Choroid plexus epithelial cell (primary cell): Measurements from ENCODE around the gene EIF1AX.

ENCODE experiments used
- DNase-seq: peaks from one replicate; pipeline ENCODE4 v3.0.0-alpha.2; 2010; ENCODE audit warnings: low read depth
- H3K4me3 ChIP-seq: 2 replicates; pipeline ENCODE4 v1.5.1; 2011; ENCODE audit warnings: low read depth, mild to moderate bottlenecking, control low read depth, low read length, moderate library complexity
- TF ChIP-seq, protein P1 (sequence below): conservative IDR thresholded peaks from 2 replicates; pipeline ENCODE4 v1.5.1; 2011; ENCODE audit warnings: low read depth, mild to moderate bottlenecking, control low read depth, inconsistent platforms, low read length, moderate library complexity

The EIF1AX gene

DNA sequence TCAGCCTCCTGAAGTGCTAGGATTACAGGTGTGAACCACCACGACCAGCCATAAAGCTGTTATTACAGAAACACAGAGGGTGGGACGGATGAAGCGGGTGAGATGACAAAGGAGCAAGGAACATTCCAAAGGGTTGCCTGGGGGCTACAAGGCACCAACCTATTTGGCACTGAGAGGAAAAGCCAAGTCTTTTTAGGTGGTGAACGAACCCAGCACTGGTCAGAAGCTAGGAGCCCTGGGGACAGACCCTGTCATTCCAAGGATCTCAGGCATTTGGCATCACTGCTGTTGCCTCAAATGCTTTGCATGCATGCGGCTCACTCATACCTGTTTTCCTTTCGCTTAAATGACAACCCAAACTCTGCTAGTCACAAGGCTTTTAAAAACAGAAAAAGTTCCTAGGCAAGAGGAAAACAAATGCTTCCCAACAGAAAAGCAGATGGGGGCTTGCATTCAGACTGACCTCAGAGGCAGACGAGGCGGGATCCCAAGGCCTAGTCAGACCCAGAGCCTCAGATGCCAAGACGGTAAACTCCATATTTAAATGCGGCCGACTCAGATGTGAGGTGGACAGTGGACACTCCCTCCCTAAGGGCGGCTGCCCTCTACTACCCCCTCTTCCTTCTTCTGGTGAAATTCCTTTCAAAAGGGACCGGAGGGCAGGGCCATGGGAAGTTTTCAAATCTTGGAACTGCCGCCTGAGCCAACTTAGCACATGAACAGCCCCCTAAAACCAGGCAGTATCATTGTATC lies 29.4 kb downstream of the EIF1AX start:
- TF ChIP-seq, protein P1, sequence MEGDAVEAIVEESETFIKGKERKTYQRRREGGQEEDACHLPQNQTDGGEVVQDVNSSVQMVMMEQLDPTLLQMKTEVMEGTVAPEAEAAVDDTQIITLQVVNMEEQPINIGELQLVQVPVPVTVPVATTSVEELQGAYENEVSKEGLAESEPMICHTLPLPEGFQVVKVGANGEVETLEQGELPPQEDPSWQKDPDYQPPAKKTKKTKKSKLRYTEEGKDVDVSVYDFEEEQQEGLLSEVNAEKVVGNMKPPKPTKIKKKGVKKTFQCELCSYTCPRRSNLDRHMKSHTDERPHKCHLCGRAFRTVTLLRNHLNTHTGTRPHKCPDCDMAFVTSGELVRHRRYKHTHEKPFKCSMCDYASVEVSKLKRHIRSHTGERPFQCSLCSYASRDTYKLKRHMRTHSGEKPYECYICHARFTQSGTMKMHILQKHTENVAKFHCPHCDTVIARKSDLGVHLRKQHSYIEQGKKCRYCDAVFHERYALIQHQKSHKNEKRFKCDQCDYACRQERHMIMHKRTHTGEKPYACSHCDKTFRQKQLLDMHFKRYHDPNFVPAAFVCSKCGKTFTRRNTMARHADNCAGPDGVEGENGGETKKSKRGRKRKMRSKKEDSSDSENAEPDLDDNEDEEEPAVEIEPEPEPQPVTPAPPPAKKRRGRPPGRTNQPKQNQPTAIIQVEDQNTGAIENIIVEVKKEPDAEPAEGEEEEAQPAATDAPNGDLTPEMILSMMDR, result no peak
- H3K4me3 ChIP-seq, result no peak overlapping the region
- DNase-seq, result no peak

DNA sequence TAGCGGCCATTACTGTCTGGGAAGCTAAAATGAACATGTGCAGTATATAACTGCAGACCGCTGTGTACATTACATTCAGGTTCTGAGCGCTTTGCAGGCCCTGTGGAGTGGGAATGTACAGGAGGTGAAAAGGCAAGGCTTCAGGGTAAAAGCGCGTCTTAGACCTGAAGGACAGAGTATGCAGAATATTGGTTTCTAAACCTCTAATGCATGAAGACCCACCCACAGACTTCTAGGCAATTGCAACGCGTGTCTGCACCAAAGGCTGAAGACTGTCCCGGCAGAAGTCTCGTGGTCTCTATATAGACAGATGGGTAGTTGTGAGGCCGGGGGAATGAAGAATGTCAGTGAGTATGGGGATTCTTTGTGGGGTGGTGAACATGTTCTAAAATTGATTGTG lies 30.4 kb downstream of the EIF1AX start:
- no peak for DNase-seq
- TF ChIP-seq, protein P1, result no peak

DNA sequence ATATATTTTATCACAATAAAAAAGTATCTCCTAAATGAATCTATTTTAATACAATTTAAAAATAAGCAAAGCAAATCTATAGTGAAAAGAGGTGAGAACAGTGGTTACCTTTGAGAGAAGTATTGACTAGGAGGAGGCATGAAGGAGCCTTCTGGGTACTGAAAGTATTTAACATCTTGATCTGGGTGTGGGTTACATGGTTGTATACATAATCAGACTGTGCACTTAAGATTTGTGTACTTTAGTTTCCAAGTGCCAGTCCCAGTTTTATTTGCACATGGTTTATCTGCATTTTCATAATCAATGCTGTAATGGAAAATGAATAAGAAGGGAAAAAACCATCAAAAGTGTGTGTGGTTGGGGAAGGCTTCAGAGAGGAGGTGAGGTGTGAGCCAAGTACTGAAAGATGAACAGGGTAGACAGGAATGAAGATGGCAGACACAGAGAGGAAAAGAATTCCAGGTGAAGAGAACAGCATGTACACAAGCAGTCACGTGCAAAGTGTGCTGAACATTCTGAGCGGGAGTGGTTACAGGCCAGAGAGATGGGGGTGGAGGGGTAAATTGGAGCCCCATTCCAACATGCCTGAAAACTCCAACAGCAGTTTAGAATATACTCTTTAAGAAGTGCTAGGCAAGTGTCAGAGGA lies 39.6 kb downstream of the EIF1AX start:
- TF ChIP-seq, protein P1, result no peak
- DNase-seq, result no peak

More for the DNA sequence above, 30.4 kb downstream of the EIF1AX start:
- no peak overlapping the region for H3K4me3 ChIP-seq

DNA sequence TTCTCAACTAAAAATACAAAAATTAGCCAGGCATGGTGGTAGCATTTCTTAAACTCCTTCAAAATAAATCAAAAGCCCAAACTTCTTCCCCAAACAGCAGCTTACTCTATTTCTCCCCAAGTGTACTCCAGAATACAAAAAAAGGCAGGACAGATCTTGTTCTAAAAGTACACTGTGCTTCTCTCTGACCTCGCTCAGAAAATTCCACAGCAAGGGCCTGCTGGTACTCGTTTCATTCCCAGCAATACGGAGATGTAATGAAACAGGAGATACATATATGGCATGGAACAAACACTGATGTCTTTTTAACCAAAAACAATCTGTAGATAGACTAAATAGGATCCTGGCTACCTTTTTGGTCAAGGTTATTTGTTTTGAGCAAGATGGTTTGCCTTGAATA lies 50.1 kb downstream of the EIF1AX start:
- no peak for DNase-seq
- H3K4me3 ChIP-seq, result no peak overlapping the region
- TF ChIP-seq, protein P1, result no peak

More for the DNA sequence above, 39.6 kb downstream of the EIF1AX start:
- no peak overlapping the region for H3K4me3 ChIP-seq

DNA sequence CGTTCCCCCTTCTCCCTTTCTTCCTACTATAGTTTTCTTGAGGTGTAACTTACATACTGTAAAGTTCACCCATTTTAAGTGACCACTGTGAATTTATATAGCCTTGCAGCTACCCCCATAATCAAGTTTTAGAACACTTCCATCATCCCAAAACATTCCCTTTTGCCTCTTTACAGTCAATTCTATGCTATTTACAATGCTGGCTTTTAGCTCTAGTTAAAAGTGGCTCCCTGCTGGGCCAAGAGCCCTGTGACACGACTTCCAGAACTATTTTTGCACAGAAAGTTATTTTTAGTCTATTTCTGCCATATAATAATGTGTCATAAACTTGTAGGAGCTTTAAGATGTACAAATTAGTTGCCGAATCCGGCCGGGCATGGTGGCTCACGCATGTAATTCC lies 51.8 kb downstream of the EIF1AX start:
- peak; percentile 25 for DNase-seq
- TF ChIP-seq, protein P1, result no peak
- H3K4me3 ChIP-seq, result no peak overlapping the region

DNA sequence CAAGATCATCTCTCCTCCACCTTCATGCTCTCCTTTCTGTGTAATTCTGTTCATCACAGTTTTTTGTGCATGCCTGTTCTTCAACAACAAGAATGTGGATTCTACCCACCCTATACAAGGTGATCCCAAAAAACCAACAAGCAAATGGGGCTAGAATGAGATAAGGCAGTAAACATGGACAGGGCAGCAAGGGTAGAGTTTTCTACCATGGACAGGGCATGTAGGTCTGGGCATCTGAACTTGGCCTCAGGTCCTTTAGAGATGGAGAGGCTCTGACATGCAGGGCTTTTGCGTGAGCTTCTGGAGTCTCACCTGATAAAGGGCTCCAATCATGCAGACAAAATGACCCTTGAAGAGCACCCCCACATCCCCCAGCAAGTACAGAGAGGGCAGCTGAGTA lies 61.4 kb downstream of the EIF1AX start:
- H3K4me3 ChIP-seq, result no peak overlapping the region
- DNase-seq, result no peak
- TF ChIP-seq, protein P1, result no peak
